Lung (tissue), 12 donors: ENCODE data around the gene PROB1. TPM values are rescaled to one million over a fixed set of nuclear protein-coding genes. Genes with fewer than 3 reads are reported as not detected.

Source experiments
- ATAC-seq: fragments of 200-7000 bp; cut with Tn5 transposase; one replicate; pipeline ENCODE4 v1.9.1; 2020; ENCODE audit warnings: moderate number of reproducible peaks; ENCODE audit not compliant: insufficient read depth, low FRiP score
- DNase-seq, 3 donors: peaks; one replicate each; pipeline ENCODE4 v3.0.0-alpha.2; 2013 to 2017
- H3K27ac ChIP-seq, 2 donors: one replicate each; pipeline ENCODE4 v1.5.1; 2013; ENCODE audit warnings: mild to moderate bottlenecking in 2 of 2, moderate library complexity in 2 of 2, control low read depth in 1 of 2, inconsistent platforms in 1 of 2, low read depth in 1 of 2, low read length in 1 of 2
- H3K27me3 ChIP-seq, 3 donors: one replicate each; pipeline ENCODE4 v1.5.1; 2013; ENCODE audit warnings: low read length in 2 of 3; ENCODE audit not compliant: control insufficient read depth in 3 of 3, insufficient read depth in 3 of 3
- H3K36me3 ChIP-seq, 4 donors: one replicate each; pipeline ENCODE4 v1.5.1; 2013; ENCODE audit warnings: low read length in 4 of 4, mild to moderate bottlenecking in 1 of 4, moderate library complexity in 1 of 4; ENCODE audit not compliant: control insufficient read depth in 4 of 4, insufficient read depth in 4 of 4
- H3K4me1 ChIP-seq, 5 donors: one replicate each; pipeline ENCODE4 v1.5.1; 2013; ENCODE audit warnings: low read length in 5 of 5, mild to moderate bottlenecking in 2 of 5, moderate library complexity in 1 of 5; ENCODE audit not compliant: control insufficient read depth in 5 of 5, insufficient read depth in 5 of 5
- H3K4me3 ChIP-seq: one replicate; pipeline ENCODE4 v1.5.1; 2013; ENCODE audit warnings: mild to moderate bottlenecking, control low read depth, moderate library complexity
- H3K9ac ChIP-seq, 2 donors: one replicate each; pipeline ENCODE4 v1.5.1; 2013; ENCODE audit warnings: low read length in 2 of 2, control low read depth in 1 of 2; ENCODE audit not compliant: insufficient read depth in 1 of 2
- H3K9me3 ChIP-seq, 4 donors: one replicate each; pipeline ENCODE4 v1.5.1; 2013; ENCODE audit warnings: low read length in 3 of 4, mild to moderate bottlenecking in 1 of 4, moderate library complexity in 1 of 4; ENCODE audit not compliant: control insufficient read depth in 4 of 4, insufficient read depth in 3 of 4
- WGBS, 2 donors: extraction: QIAGEN DNeasy Blood & Tissue Kit; methylation state at CpG; one replicate each; pipeline ENCODE4 v1.1.7; 2013; 5-methylcytosine and 5-hydroxymethylcytosine counted together
- polyA plus RNA-seq, 2 donors: library from polyadenylated mRNA; stranded (reverse); fragments of 200-250 nt; gene quantifications; one replicate each; pipeline ENCODE4 v1.2.1, GENCODE V29; 2013
- total RNA-seq, 2 donors: library from RNA; depleted of rRNA in 1 of 2; stranded (reverse); fragments of >200 nt in 1 of 2; gene quantifications; one replicate each; pipeline ENCODE4 v1.2.1, GENCODE V29; 2014 to 2021
- TF ChIP-seq, protein P1 (sequence below): IDR thresholded peaks from 2 replicates; pipeline ENCODE4 v1.5.1; 2012; ENCODE audit warnings: mild to moderate bottlenecking; ENCODE audit errors: control extremely low read depth, extremely low read depth
- donor health status: control.
- donor health status: control.
- donor health status: Bipolar disorder and iron deficiency.
- donor health status: healthy.
- donor health status: DM: yes; HTN: yes; CAD: no.

The PROB1 gene
- total and polyA plus RNA-seq, 4 donors, result 0.33 to 2.2 (median 0.72) TPM

DNA sequence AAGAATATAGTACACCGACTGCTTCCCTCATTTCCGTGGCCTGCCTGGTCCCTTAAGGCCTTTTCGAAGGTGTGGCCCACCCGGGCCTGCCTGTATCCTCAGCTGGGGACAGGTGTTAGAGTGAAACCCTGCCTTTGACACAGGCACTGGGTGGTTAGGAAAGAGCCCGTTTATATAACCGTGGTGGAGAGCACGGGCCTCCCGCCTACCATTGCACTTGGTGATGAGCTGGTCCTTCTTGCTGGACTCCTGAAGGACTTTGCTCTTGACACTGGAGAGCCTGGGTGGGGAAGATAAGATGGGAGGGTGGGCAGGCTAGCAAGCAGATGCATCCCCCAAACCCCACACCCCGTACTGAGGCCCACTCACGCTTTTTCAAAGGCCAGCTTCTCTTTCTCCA lies 6.6 kb upstream of the PROB1 start:
- DNase-seq, result no peak
- Histone ChIP-seq H3K9ac (no peak overlapping the region), H3K4me3 (no peak overlapping the region), H3K27me3 (no peaks in the 10 kb centered on the region), H3K4me1 (peaks cover 0 to 12% (median 6%) of the 10 kb centered on the region in 5 donors), H3K36me3 (no peaks in the 10 kb centered on the region), H3K9me3 (no peaks in the 10 kb centered on the region), H3K27ac (no peak overlapping the region)
- no peak for ATAC-seq
- TF ChIP-seq, protein P1, sequence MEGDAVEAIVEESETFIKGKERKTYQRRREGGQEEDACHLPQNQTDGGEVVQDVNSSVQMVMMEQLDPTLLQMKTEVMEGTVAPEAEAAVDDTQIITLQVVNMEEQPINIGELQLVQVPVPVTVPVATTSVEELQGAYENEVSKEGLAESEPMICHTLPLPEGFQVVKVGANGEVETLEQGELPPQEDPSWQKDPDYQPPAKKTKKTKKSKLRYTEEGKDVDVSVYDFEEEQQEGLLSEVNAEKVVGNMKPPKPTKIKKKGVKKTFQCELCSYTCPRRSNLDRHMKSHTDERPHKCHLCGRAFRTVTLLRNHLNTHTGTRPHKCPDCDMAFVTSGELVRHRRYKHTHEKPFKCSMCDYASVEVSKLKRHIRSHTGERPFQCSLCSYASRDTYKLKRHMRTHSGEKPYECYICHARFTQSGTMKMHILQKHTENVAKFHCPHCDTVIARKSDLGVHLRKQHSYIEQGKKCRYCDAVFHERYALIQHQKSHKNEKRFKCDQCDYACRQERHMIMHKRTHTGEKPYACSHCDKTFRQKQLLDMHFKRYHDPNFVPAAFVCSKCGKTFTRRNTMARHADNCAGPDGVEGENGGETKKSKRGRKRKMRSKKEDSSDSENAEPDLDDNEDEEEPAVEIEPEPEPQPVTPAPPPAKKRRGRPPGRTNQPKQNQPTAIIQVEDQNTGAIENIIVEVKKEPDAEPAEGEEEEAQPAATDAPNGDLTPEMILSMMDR, result no peak
- 92 to 96% methylated on average over 10 of the region's 10 CpGs for WGBS, 2 donors

DNA sequence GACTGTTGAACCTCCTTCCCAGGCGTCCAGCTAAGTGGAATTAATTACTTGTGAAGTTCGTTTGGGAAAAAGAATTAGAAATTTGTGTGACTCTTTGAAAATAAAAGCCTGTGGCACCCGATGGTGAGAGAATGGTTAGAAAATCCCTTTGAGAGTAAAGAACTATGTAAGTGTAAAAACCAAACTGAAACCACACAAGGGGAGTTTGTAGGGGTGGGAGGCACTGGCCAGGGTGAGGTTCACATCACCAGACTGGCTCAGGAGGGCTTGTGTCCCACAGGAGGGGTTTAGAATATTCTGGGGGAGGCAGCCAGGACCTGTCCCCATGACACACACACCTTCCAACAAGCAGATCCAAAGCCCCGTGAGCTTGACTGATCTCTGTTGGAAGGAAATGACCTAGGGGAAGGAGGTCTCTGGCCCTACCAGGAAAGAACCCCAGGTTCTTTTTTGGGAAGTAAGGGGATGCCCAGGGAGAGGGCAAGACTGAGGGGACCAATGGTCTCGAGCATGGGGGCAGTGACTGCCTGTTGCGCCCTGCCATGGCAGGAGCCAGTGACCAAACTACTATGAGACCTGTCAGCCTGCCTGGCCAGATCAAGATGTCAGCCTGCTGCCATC lies 4.7 kb upstream of the PROB1 start:
- TF ChIP-seq, protein P1, result no peak
- Histone ChIP-seq H3K27me3 (peaks cover 0 to 6% (median 6%) of the 10 kb centered on the region in 3 donors), H3K9ac (no peak overlapping the region), H3K27ac (no peak overlapping the region), H3K36me3 (no peaks in the 10 kb centered on the region), H3K4me1 (peaks cover 0 to 18% (median 6%) of the 10 kb centered on the region in 5 donors), H3K4me3 (no peak overlapping the region), H3K9me3 (no peaks in the 10 kb centered on the region)
- ATAC-seq, result no peak
- WGBS, 2 donors, result 87 to 89% methylated on average over 6 of the region's 6 CpGs
- DNase-seq, result no peak

DNA sequence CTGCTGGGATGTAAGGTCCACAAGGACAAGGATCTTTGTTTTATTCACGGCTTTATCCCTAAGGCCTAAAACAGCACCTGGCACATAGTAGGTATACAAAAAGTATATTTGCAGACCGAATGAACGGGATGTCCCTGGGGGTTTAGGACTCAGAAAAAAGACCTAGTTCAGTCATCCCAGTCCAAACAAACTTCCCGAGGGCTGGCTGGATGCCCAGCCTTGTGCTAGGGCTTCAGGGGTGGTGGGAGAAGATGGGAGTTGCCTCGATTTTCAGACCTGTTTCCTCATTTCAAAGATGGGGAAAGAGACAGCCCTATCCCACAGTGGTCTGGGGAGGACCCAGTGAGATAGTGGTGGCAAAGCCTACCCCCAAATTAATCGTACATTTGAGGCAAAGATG lies 3.0 kb upstream of the PROB1 start:
- TF ChIP-seq, protein P1, result no peak
- no peak for ATAC-seq
- H3K4me3 ChIP-seq, result no peak overlapping the region
- peaks cover 0 to 16% (median 15%) of the 10 kb centered on the region in 3 donors for H3K27me3 ChIP-seq
- DNase-seq, result peak in 2 of 3 donors; percentile 39 to 50
- H3K9me3 ChIP-seq, result peaks cover 0 to 2% (median 0%) of the 10 kb centered on the region in 4 donors
- H3K4me1 ChIP-seq, result peaks cover 0 to 19% (median 2%) of the 10 kb centered on the region in 5 donors
- 52 to 70% methylated on average over 6 of the region's 6 CpGs for WGBS, 2 donors
- no peak overlapping the region for H3K9ac ChIP-seq
- H3K27ac ChIP-seq, result no peak overlapping the region
- no peaks in the 10 kb centered on the region for H3K36me3 ChIP-seq

DNA sequence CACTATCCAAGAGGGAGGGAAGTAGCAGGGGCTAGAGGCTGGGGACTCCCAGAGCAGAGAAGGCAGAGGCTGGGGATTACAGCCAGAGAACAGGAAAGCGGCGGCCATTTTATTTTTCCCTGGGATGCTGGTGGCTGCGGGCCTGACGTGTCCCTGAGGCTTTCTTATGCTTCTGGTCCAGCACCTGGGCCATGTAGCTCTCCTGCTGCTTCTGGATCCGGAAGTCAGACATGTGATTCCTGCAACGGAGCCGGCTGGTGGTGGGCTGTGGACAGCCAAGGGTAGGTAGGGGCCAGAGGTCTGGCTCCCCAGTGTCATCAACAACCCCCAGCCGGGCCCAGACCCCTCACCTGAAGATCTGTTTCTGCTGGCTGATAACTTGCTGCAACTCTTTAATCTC lies 1.8 kb upstream of the PROB1 start:
- H3K27ac ChIP-seq, result peak overlapping the region in 1 of 2 donors; percentile 93
- WGBS, 2 donors, result 95% methylated on average over 8 of the region's 8 CpGs
- H3K9me3 ChIP-seq, result peaks cover 0 to 2% (median 0%) of the 10 kb centered on the region in 4 donors
- no peak overlapping the region for H3K9ac ChIP-seq
- ATAC-seq, result no peak
- no peak overlapping the region for H3K4me3 ChIP-seq
- H3K27me3 ChIP-seq, result peaks cover 0 to 24% (median 17%) of the 10 kb centered on the region in 3 donors
- DNase-seq, result no peak
- H3K36me3 ChIP-seq, result no peaks in the 10 kb centered on the region
- H3K4me1 ChIP-seq, result peaks cover 0 to 23% (median 0%) of the 10 kb centered on the region in 5 donors
- TF ChIP-seq, protein P1, result no peak
